Measurements from ENCODE around the gene KRTAP10-5. TPM values are rescaled to one million over a fixed set of nuclear protein-coding genes. Genes with fewer than 3 reads are reported as not detected.

The KRTAP10-5 gene
- total and polyA plus RNA-seq, 12 donors, result not detected

- H3K27me3 ChIP-seq, result peaks cover 0 to 39% (median 0%) of the 10 kb centered on the region in 7 donors
- ATAC-seq, result no peak
- no peak for DNase-seq
- H3K4me3 ChIP-seq, result no peak overlapping the region
- no peak overlapping the region for H3K27ac ChIP-seq
- WGBS, 2 donors, result 69 to 80% methylated on average over 14 of the region's 14 CpGs
- H3K36me3 ChIP-seq, result no peaks in the 10 kb centered on the region
- TF ChIP-seq CTCF (IDR thresholded peaks at IDR 0.05), result no peak
- intact Hi-C loops (cut with DNase I), result no loop called here
- peaks cover 0 to 26% (median 5%) of the 10 kb centered on the region in 11 donors for H3K9me3 ChIP-seq
- H3K4me1 ChIP-seq, result no peaks in the 10 kb centered on the region
Observed at GRCh38 chr21:44539046-44539445, 41.4 kb downstream of the KRTAP10-5 start.

- TF ChIP-seq CTCF (IDR thresholded peaks at IDR 0.05), result no peak
- ATAC-seq, result peak in 1 of 8 donors; percentile 26
- DNase-seq, result no peak
- Histone ChIP-seq H3K9me3 (peaks cover 0 to 18% (median 5%) of the 10 kb centered on the region in 11 donors), H3K27me3 (peaks cover 0 to 32% (median 0%) of the 10 kb centered on the region in 7 donors), H3K4me3 (no peak overlapping the region), H3K27ac (no peak overlapping the region), H3K4me1 (no peaks in the 10 kb centered on the region), H3K36me3 (no peaks in the 10 kb centered on the region)
- intact Hi-C loops (cut with DNase I), result no loop called here
- 91 to 94% methylated on average over 33 of the region's 33 CpGs for WGBS, 2 donors
Observed at GRCh38 chr21:44537930-44538911, 42.2 kb downstream of the KRTAP10-5 start.

GRCh38 chr21:44535963-44536362, 44.4 kb downstream of the KRTAP10-5 start:
- H3K36me3 ChIP-seq, result no peaks in the 10 kb centered on the region
- WGBS, 2 donors, result 47 to 50% methylated on average over 7 of the region's 7 CpGs
- no peak overlapping the region for H3K4me3 ChIP-seq
- no peak for TF ChIP-seq CTCF (IDR thresholded peaks at IDR 0.05)
- intact Hi-C loops (cut with DNase I), result no loop called here
- DNase-seq (no peak), ATAC-seq (no peak)
- H3K4me1 ChIP-seq, result no peaks in the 10 kb centered on the region
- H3K9me3 ChIP-seq, result no peaks in the 10 kb centered on the region
- peaks cover 0 to 19% (median 0%) of the 10 kb centered on the region in 7 donors for H3K27me3 ChIP-seq
- H3K27ac ChIP-seq, result no peak overlapping the region

GRCh38 chr21:44534688-44535087, 45.7 kb downstream of the KRTAP10-5 start:
- TF ChIP-seq CTCF (IDR thresholded peaks at IDR 0.05), result no peak
- H3K27ac ChIP-seq, result no peak overlapping the region
- H3K9me3 ChIP-seq, result no peaks in the 10 kb centered on the region
- intact Hi-C loops (cut with DNase I), result no loop called here
- no peak for DNase-seq
- ATAC-seq, result no peak
- H3K4me1 ChIP-seq, result no peaks in the 10 kb centered on the region
- H3K36me3 ChIP-seq, result no peaks in the 10 kb centered on the region
- WGBS, 2 donors, result 92 to 98% methylated on average over 6 of the region's 6 CpGs
- peaks cover 0 to 27% (median 0%) of the 10 kb centered on the region in 7 donors for H3K27me3 ChIP-seq
- H3K4me3 ChIP-seq, result no peak overlapping the region

Data from heart right ventricle (tissue), 16 donors.